ENCODE data around the gene CXADR.
"Not testable (repeated sequence)": the region's sequence is repeated elsewhere in the genome, so short reads cannot be mapped to it uniquely, and the experiment has no call there.

DNA sequence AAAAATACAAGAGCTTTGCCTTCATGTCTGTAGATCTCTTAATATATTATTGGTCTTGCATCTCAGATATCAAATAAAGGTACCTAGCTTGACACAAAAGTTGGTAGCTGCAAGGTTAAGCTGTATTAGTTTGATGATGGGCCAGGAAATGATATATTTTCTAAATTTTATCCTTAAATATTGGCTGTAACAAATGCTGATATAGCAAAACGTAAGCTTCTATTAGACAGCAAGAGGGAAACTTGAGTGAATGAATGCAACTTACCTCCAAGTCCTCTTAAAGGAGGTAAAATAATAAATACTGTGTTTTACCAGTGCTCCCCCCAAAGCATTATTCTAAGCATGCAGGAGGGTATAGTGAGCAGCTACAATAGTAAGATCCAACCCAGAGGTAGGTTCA lies 4.2 kb downstream of the CXADR start:
- TF ChIP-seq, protein P1, sequence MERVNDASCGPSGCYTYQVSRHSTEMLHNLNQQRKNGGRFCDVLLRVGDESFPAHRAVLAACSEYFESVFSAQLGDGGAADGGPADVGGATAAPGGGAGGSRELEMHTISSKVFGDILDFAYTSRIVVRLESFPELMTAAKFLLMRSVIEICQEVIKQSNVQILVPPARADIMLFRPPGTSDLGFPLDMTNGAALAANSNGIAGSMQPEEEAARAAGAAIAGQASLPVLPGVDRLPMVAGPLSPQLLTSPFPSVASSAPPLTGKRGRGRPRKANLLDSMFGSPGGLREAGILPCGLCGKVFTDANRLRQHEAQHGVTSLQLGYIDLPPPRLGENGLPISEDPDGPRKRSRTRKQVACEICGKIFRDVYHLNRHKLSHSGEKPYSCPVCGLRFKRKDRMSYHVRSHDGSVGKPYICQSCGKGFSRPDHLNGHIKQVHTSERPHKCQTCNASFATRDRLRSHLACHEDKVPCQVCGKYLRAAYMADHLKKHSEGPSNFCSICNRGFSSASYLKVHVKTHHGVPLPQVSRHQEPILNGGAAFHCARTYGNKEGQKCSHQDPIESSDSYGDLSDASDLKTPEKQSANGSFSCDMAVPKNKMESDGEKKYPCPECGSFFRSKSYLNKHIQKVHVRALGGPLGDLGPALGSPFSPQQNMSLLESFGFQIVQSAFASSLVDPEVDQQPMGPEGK (CRISPR knock-in tag; IDR thresholded peaks at IDR 0.05; ENCODE audit: borderline replicate concordance) = not testable (repeated sequence)
- TF ChIP-seq, protein P2, sequence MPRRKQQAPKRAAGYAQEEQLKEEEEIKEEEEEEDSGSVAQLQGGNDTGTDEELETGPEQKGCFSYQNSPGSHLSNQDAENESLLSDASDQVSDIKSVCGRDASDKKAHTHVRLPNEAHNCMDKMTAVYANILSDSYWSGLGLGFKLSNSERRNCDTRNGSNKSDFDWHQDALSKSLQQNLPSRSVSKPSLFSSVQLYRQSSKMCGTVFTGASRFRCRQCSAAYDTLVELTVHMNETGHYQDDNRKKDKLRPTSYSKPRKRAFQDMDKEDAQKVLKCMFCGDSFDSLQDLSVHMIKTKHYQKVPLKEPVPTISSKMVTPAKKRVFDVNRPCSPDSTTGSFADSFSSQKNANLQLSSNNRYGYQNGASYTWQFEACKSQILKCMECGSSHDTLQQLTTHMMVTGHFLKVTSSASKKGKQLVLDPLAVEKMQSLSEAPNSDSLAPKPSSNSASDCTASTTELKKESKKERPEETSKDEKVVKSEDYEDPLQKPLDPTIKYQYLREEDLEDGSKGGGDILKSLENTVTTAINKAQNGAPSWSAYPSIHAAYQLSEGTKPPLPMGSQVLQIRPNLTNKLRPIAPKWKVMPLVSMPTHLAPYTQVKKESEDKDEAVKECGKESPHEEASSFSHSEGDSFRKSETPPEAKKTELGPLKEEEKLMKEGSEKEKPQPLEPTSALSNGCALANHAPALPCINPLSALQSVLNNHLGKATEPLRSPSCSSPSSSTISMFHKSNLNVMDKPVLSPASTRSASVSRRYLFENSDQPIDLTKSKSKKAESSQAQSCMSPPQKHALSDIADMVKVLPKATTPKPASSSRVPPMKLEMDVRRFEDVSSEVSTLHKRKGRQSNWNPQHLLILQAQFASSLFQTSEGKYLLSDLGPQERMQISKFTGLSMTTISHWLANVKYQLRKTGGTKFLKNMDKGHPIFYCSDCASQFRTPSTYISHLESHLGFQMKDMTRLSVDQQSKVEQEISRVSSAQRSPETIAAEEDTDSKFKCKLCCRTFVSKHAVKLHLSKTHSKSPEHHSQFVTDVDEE (CRISPR knock-in tag; IDR thresholded peaks at IDR 0.05) = not testable (repeated sequence)
- TF ChIP-seq ZFP3 (CRISPR knock-in tag; IDR thresholded peaks at IDR 0.05) = not testable (repeated sequence)
